Fibroblast of peridontal ligament (primary cell): Measurements from ENCODE around the gene DUSP16.
A peak's percentile ranks its signal among the peaks of the same experiment; 100 is the strongest.

Experiments
- DNase-seq: peaks from one replicate; pipeline ENCODE4 v3.0.0-alpha.2; 2010; ENCODE audit errors: extremely low read depth

The DUSP16 gene

GRCh38 chr12:12470751-12471306, 91.8 kb downstream of the DUSP16 start:
- DNase-seq, result no peak

GRCh38 chr12:12469386-12469785, 93.3 kb downstream of the DUSP16 start:
- no peak for DNase-seq

GRCh38 chr12:12468575-12468974, 94.1 kb downstream of the DUSP16 start:
- DNase-seq, result no peak

- DNase-seq, result peak; percentile 73
Observed at GRCh38 chr12:12467688-12468261, 94.9 kb downstream of the DUSP16 start.

- DNase-seq, result no peak
Observed at GRCh38 chr12:12467264-12467663, 95.4 kb downstream of the DUSP16 start.

- no peak for DNase-seq
Observed at GRCh38 chr12:12466157-12466556, 96.5 kb downstream of the DUSP16 start.

GRCh38 chr12:12465522-12465921, 97.1 kb downstream of the DUSP16 start:
- DNase-seq, result no peak

GRCh38 chr12:12461923-12462315, 100.7 kb downstream of the DUSP16 start:
- no peak for DNase-seq

- no peak for DNase-seq
Observed at GRCh38 chr12:12460935-12461922, 101.4 kb downstream of the DUSP16 start.

GRCh38 chr12:12456637-12457036, 106.0 kb downstream of the DUSP16 start:
- DNase-seq, result peak; percentile 57

- DNase-seq, result no peak
Observed at GRCh38 chr12:12454315-12454714, 108.3 kb downstream of the DUSP16 start.

- no peak for DNase-seq
Observed at GRCh38 chr12:12453635-12454034, 109.0 kb downstream of the DUSP16 start.

GRCh38 chr12:12452326-12452902, 110.2 kb downstream of the DUSP16 start:
- no peak for DNase-seq

- DNase-seq, result no peak
Observed at GRCh38 chr12:12451098-12451497, 111.6 kb downstream of the DUSP16 start.

- no peak for DNase-seq
Observed at GRCh38 chr12:12450043-12450471, 112.6 kb downstream of the DUSP16 start.

GRCh38 chr12:12449533-12450025, 113.1 kb downstream of the DUSP16 start:
- DNase-seq, result no peak

- DNase-seq, result no peak
Observed at GRCh38 chr12:12447837-12448236, 114.8 kb downstream of the DUSP16 start.

GRCh38 chr12:12447236-12447635, 115.4 kb downstream of the DUSP16 start:
- DNase-seq, result no peak

GRCh38 chr12:12446786-12447185, 115.9 kb downstream of the DUSP16 start:
- DNase-seq, result no peak

GRCh38 chr12:12445882-12446181, 116.8 kb downstream of the DUSP16 start:
- DNase-seq, result no peak

- DNase-seq, result no peak
Observed at GRCh38 chr12:12445165-12445881, 117.3 kb downstream of the DUSP16 start.

GRCh38 chr12:12443431-12443878, 119.2 kb downstream of the DUSP16 start:
- DNase-seq, result no peak
